Neural cell (in vitro differentiated cells): ENCODE data around the gene SHISAL1. TPM values are rescaled to one million over a fixed set of nuclear protein-coding genes. Genes with fewer than 3 reads are reported as not detected.

ENCODE experiments used
- H2AFZ ChIP-seq: fragments of 200-600, 300-800 bp; sonication (generic), shearing (Covaris generic); 2 replicates; pipeline ENCODE4 v1.6.0; 2014; ENCODE audit warnings: low read depth, mild to moderate bottlenecking, antibody characterized with exemption, low read length, moderate library complexity
- H3F3A ChIP-seq: fragments of 200-600 bp; shearing (Covaris generic); 2 replicates; pipeline ENCODE4 v1.6.1; 2016; ENCODE audit warnings: mild to moderate bottlenecking, moderate library complexity, mixed read lengths, antibody characterized with exemption, low read length; ENCODE audit not compliant: insufficient read depth, poor library complexity, severe bottlenecking
- H3K27ac ChIP-seq: fragments of 200-600, 300-800 bp; sonication (generic), shearing (Covaris generic); 2 replicates; pipeline ENCODE4 v1.5.1; 2014; ENCODE audit warnings: mild to moderate bottlenecking, low read length, moderate library complexity
- H3K27me3 ChIP-seq: fragments of 300-800, 200-600 bp; sonication (generic), shearing (Covaris generic); 2 replicates; pipeline ENCODE4 v1.6.0; 2014; ENCODE audit warnings: mild to moderate bottlenecking, low read depth, low read length, moderate library complexity; ENCODE audit not compliant: insufficient read depth
- H3K36me3 ChIP-seq: fragments of 300-800, 200-600 bp; sonication (generic), shearing (Covaris generic); 2 replicates; pipeline ENCODE4 v1.5.1; 2014; ENCODE audit warnings: mild to moderate bottlenecking, antibody characterized with exemption, low read length, moderate library complexity; ENCODE audit not compliant: insufficient read depth
- H3K4me2 ChIP-seq: fragments of 300-800, 200-600 bp; sonication (generic), shearing (Covaris generic); 2 replicates; pipeline ENCODE4 v1.6.0; 2014; ENCODE audit warnings: mild to moderate bottlenecking, low read length
- H3K4me3 ChIP-seq: fragments of 300-800, 200-600 bp; sonication (generic), shearing (Covaris generic); 2 replicates; pipeline ENCODE4 v1.5.1; 2014; ENCODE audit warnings: mild to moderate bottlenecking, low read length, moderate library complexity
- H3K79me2 ChIP-seq: fragments of 200-600 bp; shearing (Covaris generic); replicated peaks from 2 replicates; pipeline ENCODE4 v1.6.0; 2014; ENCODE audit warnings: mild to moderate bottlenecking, low read length, moderate library complexity; ENCODE audit not compliant: insufficient read depth
- H3K9ac ChIP-seq: fragments of 300-800, 200-600 bp; sonication (generic), shearing (Covaris generic); 2 replicates; pipeline ENCODE4 v1.6.1; 2016; ENCODE audit warnings: mild to moderate bottlenecking, low read length, mixed read lengths
- H3K9me2 ChIP-seq: fragments of 200-600 bp; shearing (Covaris generic); 2 replicates; pipeline ENCODE4 v1.6.1; 2016; ENCODE audit warnings: mild to moderate bottlenecking, low read length, mixed read lengths; ENCODE audit not compliant: insufficient read depth
- H3K9me3 ChIP-seq: fragments of 200-600, 300-800 bp; sonication (generic), shearing (Covaris generic); 2 replicates; pipeline ENCODE4 v1.6.1; 2016; ENCODE audit warnings: mild to moderate bottlenecking, mixed run types, low read length, moderate library complexity, mixed read lengths
- H4K20me1 ChIP-seq: fragments of 200-600 bp; shearing (Covaris generic); 2 replicates; pipeline ENCODE4 v1.6.1; 2016; ENCODE audit warnings: mild to moderate bottlenecking, mixed run types; ENCODE audit not compliant: insufficient read depth
- CTCF ChIP-seq: fragments of 450-650 bp; IDR thresholded peaks from 2 replicates; pipeline ENCODE4 v1.5.1; 2014; ENCODE audit warnings: antibody characterized with exemption, mild to moderate bottlenecking, moderate library complexity; ENCODE audit not compliant: poor library complexity, severe bottlenecking
- EP300 ChIP-seq: fragments of 450-650 bp; conservative IDR thresholded peaks from 2 replicates; pipeline ENCODE4 v1.6.1; 2014; ENCODE audit warnings: antibody characterized with exemption, mild to moderate bottlenecking, moderate library complexity; ENCODE audit not compliant: poor library complexity, severe bottlenecking
- EZH2 ChIP-seq: fragments of 200-600, 300-800 bp; shearing (Covaris generic), sonication (generic); IDR thresholded peaks from 2 replicates; pipeline ENCODE4 v1.6.1; 2014; ENCODE audit warnings: antibody characterized with exemption, low read length, borderline replicate concordance, mild to moderate bottlenecking; ENCODE audit not compliant: insufficient read depth, poor library complexity, severe bottlenecking
- MXI1 ChIP-seq: fragments of 450-650 bp; conservative IDR thresholded peaks from 2 replicates; pipeline ENCODE4 v1.6.1; 2014; ENCODE audit warnings: antibody characterized with exemption, mild to moderate bottlenecking; ENCODE audit not compliant: poor library complexity, severe bottlenecking
- POLR2AphosphoS5 ChIP-seq: IDR thresholded peaks from 2 replicates; pipeline ENCODE4 v1.6.1; 2012
- RAD21 ChIP-seq: fragments of 450-650 bp; conservative IDR thresholded peaks from 2 replicates; pipeline ENCODE4 v1.6.1; 2014; ENCODE audit warnings: antibody characterized with exemption, mild to moderate bottlenecking, moderate library complexity
- REST ChIP-seq: IDR thresholded peaks from 2 replicates; pipeline ENCODE4 v1.6.1; 2012; ENCODE audit warnings: borderline replicate concordance
- SMC3 ChIP-seq: fragments of 450-650 bp; conservative IDR thresholded peaks from 2 replicates; pipeline ENCODE4 v1.6.1; 2014; ENCODE audit warnings: antibody characterized with exemption, mild to moderate bottlenecking, moderate library complexity; ENCODE audit not compliant: poor library complexity
- TAF1 ChIP-seq: IDR thresholded peaks from 2 replicates; pipeline ENCODE4 v1.6.1; 2012; ENCODE audit warnings: low read depth
- polyA plus RNA-seq: library from polyadenylated mRNA; depleted of rRNA; stranded (reverse); fragments of >200 nt; gene quantifications from 2 replicates; pipeline ENCODE4 v1.2.3, GENCODE V29; 2014

Gene SHISAL1
- polyA plus RNA-seq, 1 donor from 2014 or later: 15.4 TPM

- TF ChIP-seq MXI1: no peak
These were observed 24.9 kb upstream of the SHISAL1 start (continued) for GRCh38 chr22:44337678-44338004.

GRCh38 chr22:44336962-44337677 lies 24.4 kb upstream of the SHISAL1 start:
- Histone ChIP-seq H3F3A (no peaks in the 10 kb centered on the region), H3K4me2 (no peak overlapping the region), H3K36me3 (no peaks in the 10 kb centered on the region), H3K79me2 (no peaks in the 10 kb centered on the region), H2AFZ (peak overlapping the region; percentile 21), H3K4me3 (no peak overlapping the region), H3K9me3 (no peaks in the 10 kb centered on the region), H3K27ac (no peak overlapping the region), H3K27me3 (peaks cover 7% of the 10 kb centered on the region), H4K20me1 (no peaks in the 10 kb centered on the region), H3K9me2 (no peaks in the 10 kb centered on the region), H3K9ac (peak overlapping the region; percentile 29)
- TF ChIP-seq POLR2AphosphoS5: no peak
- TF ChIP-seq EP300: no peak
- no peak for TF ChIP-seq SMC3
- no peak for TF ChIP-seq REST
- TF ChIP-seq EZH2: no peak
- no peak for TF ChIP-seq MXI1

- H2AFZ ChIP-seq: no peak overlapping the region
- H3K9me3 ChIP-seq: no peaks in the 10 kb centered on the region
- no peaks in the 10 kb centered on the region for H3K9me2 ChIP-seq
- no peak overlapping the region for H3K9ac ChIP-seq
- no peak overlapping the region for H3K4me2 ChIP-seq
- H3K27ac ChIP-seq: no peak overlapping the region
- H3K4me3 ChIP-seq: no peak overlapping the region
- H3F3A ChIP-seq: no peaks in the 10 kb centered on the region
- H3K79me2 ChIP-seq: no peaks in the 10 kb centered on the region
- peaks cover 9% of the 10 kb centered on the region for H3K27me3 ChIP-seq
- no peaks in the 10 kb centered on the region for H4K20me1 ChIP-seq
- no peaks in the 10 kb centered on the region for H3K36me3 ChIP-seq
- TF ChIP-seq CTCF: no peak
- no peak for TF ChIP-seq EZH2
- TF ChIP-seq REST: no peak
- no peak for TF ChIP-seq MXI1
- no peak for TF ChIP-seq SMC3
- no peak for TF ChIP-seq TAF1
- no peak for TF ChIP-seq RAD21
- no peak for TF ChIP-seq POLR2AphosphoS5
- no peak for TF ChIP-seq EP300
These were observed 23.4 kb upstream of the SHISAL1 start for GRCh38 chr22:44335903-44336803.
